Activated naive CD4-positive, alpha-beta T cell treated with anti-CD3 and anti-CD28 coated beads, Interleukin-2, amount 50 U/mL, for 72 hours (primary cell): ENCODE results near the gene CDC14A. TPM values are rescaled to one million over a fixed set of nuclear protein-coding genes. Genes with fewer than 3 reads are reported as not detected.

Source experiments
- ATAC-seq, 2 donors: fragments of 150-1000 bp; cut with Tn5 transposase; 2 replicates each; pipeline ENCODE4 v1.10.0; 2021; ENCODE audit warnings: mild to moderate bottlenecking in 2 of 2, moderate library complexity in 2 of 2
- DNase-seq, 2 donors: peaks; one replicate each; pipeline ENCODE4 v3.0.0; 2021 to 2022; ENCODE audit warnings: low spot score in 2 of 2
- H3K27ac Mint-ChIP-seq, 2 donors: one replicate each; pipeline ENCODE4 v1.8.0; 2022; ENCODE audit warnings: mild to moderate bottlenecking in 2 of 2, mixed read lengths in 2 of 2
- H3K36me3 Mint-ChIP-seq, 2 donors: one replicate each; pipeline ENCODE4 v1.8.0; 2022; ENCODE audit warnings: mixed read lengths in 2 of 2
- H3K9me3 Mint-ChIP-seq, 2 donors: one replicate each; pipeline ENCODE4 v1.8.0; 2022; ENCODE audit warnings: mixed read lengths in 2 of 2
- total RNA-seq, 2 donors: library from RNA; stranded (reverse); gene quantifications; one replicate each; pipeline ENCODE4 v1.2.3, GENCODE V29; 2022

Gene CDC14A
- total RNA-seq, 2 donors from 2014 or later = 13.0 to 16.0 TPM

GRCh38 chr1:100462326-100463025, 110.2 kb downstream of the CDC14A start:
- no peak overlapping the region for H3K27ac Mint-ChIP-seq
- H3K36me3 Mint-ChIP-seq = no peaks in the 10 kb centered on the region
- no peak for DNase-seq
- no peaks in the 10 kb centered on the region for H3K9me3 Mint-ChIP-seq
- ATAC-seq = no peak

- Mint-ChIP-seq H3K36me3 (no peaks in the 10 kb centered on the region), H3K9me3 (no peaks in the 10 kb centered on the region), H3K27ac (peak overlapping the region in 1 of 2 donors; percentile 76)
- ATAC-seq (peak; percentile 83 to 87), DNase-seq (peak in 1 of 2 donors; percentile 56)
These were observed 111.6 kb downstream of the CDC14A start for GRCh38 chr1:100463791-100464424.

GRCh38 chr1:100469578-100469977, 117.3 kb downstream of the CDC14A start:
- H3K36me3 Mint-ChIP-seq = no peaks in the 10 kb centered on the region
- ATAC-seq = no peak

GRCh38 chr1:100474834-100475233, 122.5 kb downstream of the CDC14A start:
- DNase-seq = no peak
- no peak for ATAC-seq
- Mint-ChIP-seq H3K36me3 (no peaks in the 10 kb centered on the region), H3K27ac (no peak overlapping the region), H3K9me3 (no peaks in the 10 kb centered on the region)

More at GRCh38 chr1:100469578-100469977, 117.3 kb downstream of the CDC14A start:
- Mint-ChIP-seq H3K9me3 (no peaks in the 10 kb centered on the region), H3K27ac (no peak overlapping the region)
- no peak for DNase-seq

GRCh38 chr1:100476735-100477290, 124.5 kb downstream of the CDC14A start:
- DNase-seq = no peak
- no peaks in the 10 kb centered on the region for H3K9me3 Mint-ChIP-seq
- no peak overlapping the region for H3K27ac Mint-ChIP-seq
- no peak for ATAC-seq
- no peaks in the 10 kb centered on the region for H3K36me3 Mint-ChIP-seq

- ATAC-seq = no peak
- Mint-ChIP-seq H3K36me3 (peaks cover 0 to 4% of the 10 kb centered on the region in 2 donors), H3K9me3 (peaks cover 0 to 5% of the 10 kb centered on the region in 2 donors), H3K27ac (no peak overlapping the region)
- no peak for DNase-seq
These were observed 126.5 kb downstream of the CDC14A start for GRCh38 chr1:100478816-100479215.

- peaks cover 0 to 5% of the 10 kb centered on the region in 2 donors for H3K9me3 Mint-ChIP-seq
- no peak overlapping the region for H3K27ac Mint-ChIP-seq
- ATAC-seq = no peak
- H3K36me3 Mint-ChIP-seq = peaks cover 0 to 4% of the 10 kb centered on the region in 2 donors
- DNase-seq = no peak
These were observed 127.5 kb downstream of the CDC14A start for GRCh38 chr1:100479620-100480338.

GRCh38 chr1:100481303-100481702, 129.0 kb downstream of the CDC14A start:
- H3K9me3 Mint-ChIP-seq = peaks cover 0 to 5% of the 10 kb centered on the region in 2 donors
- peaks cover 0 to 4% of the 10 kb centered on the region in 2 donors for H3K36me3 Mint-ChIP-seq
- no peak overlapping the region for H3K27ac Mint-ChIP-seq
- ATAC-seq = no peak
- no peak for DNase-seq

GRCh38 chr1:100482167-100482566, 129.9 kb downstream of the CDC14A start:
- Mint-ChIP-seq H3K9me3 (peaks cover 0 to 5% of the 10 kb centered on the region in 2 donors), H3K27ac (peak overlapping the region in 1 of 2 donors; percentile 22), H3K36me3 (peaks cover 0 to 4% of the 10 kb centered on the region in 2 donors)
- ATAC-seq (no peak), DNase-seq (no peak)

GRCh38 chr1:100482748-100483147, 130.4 kb downstream of the CDC14A start:
- no peak for DNase-seq
- Mint-ChIP-seq H3K27ac (no peak overlapping the region), H3K36me3 (peaks cover 0 to 4% of the 10 kb centered on the region in 2 donors), H3K9me3 (peaks cover 0 to 5% of the 10 kb centered on the region in 2 donors)
- ATAC-seq = no peak

- no peak for DNase-seq
- Mint-ChIP-seq H3K9me3 (peaks cover 0 to 5% of the 10 kb centered on the region in 2 donors), H3K27ac (no peak overlapping the region), H3K36me3 (peaks cover 0 to 4% of the 10 kb centered on the region in 2 donors)
- ATAC-seq = no peak
These were observed 130.9 kb downstream of the CDC14A start for GRCh38 chr1:100483230-100483629.

GRCh38 chr1:100485855-100486258, 133.6 kb downstream of the CDC14A start:
- no peak for ATAC-seq
- Mint-ChIP-seq H3K36me3 (peaks cover 0 to 4% of the 10 kb centered on the region in 2 donors), H3K27ac (no peak overlapping the region), H3K9me3 (peaks cover 0 to 5% of the 10 kb centered on the region in 2 donors)
- DNase-seq = no peak

GRCh38 chr1:100494393-100495084, 142.2 kb downstream of the CDC14A start:
- DNase-seq (no peak), ATAC-seq (no peak)
- Mint-ChIP-seq H3K27ac (no peak overlapping the region), H3K9me3 (no peaks in the 10 kb centered on the region), H3K36me3 (peaks cover 7 to 12% of the 10 kb centered on the region in 2 donors)

GRCh38 chr1:100496896-100497295, 144.6 kb downstream of the CDC14A start:
- ATAC-seq (no peak), DNase-seq (no peak)
- Mint-ChIP-seq H3K36me3 (peaks cover 9 to 13% of the 10 kb centered on the region in 2 donors), H3K9me3 (no peaks in the 10 kb centered on the region), H3K27ac (peak overlapping the region in 1 of 2 donors; percentile 2)

- Mint-ChIP-seq H3K36me3 (peaks cover 9 to 13% of the 10 kb centered on the region in 2 donors), H3K9me3 (no peaks in the 10 kb centered on the region), H3K27ac (no peak overlapping the region)
- ATAC-seq (no peak), DNase-seq (no peak)
These were observed 145.5 kb downstream of the CDC14A start for GRCh38 chr1:100497796-100498195.

GRCh38 chr1:100499194-100499811, 147.0 kb downstream of the CDC14A start:
- Mint-ChIP-seq H3K27ac (peak overlapping the region in 1 of 2 donors; percentile 65), H3K36me3 (peaks cover 9 to 13% of the 10 kb centered on the region in 2 donors), H3K9me3 (no peaks in the 10 kb centered on the region)
- DNase-seq (no peak), ATAC-seq (no peak)
